Panc1 (cell line): ENCODE data around the gene USP27X. TPM values are rescaled to one million over a fixed set of nuclear protein-coding genes. Genes with fewer than 3 reads are reported as not detected.
A peak's percentile ranks its signal among the peaks of the same experiment; 100 is the strongest.

ENCODE experiments used
- ATAC-seq: fragments of 200-7000 bp; cut with Tn5 transposase; 2 replicates; pipeline ENCODE4 v1.9.1; 2020; ENCODE audit warnings: mild to moderate bottlenecking, moderate library complexity
- BruUV-seq: library from RNA; stranded (reverse); fragments of 400-500 nt; replicated peaks from 2 replicates; lab custom pipeline; 2021; lab: Mats Ljungman, UMichigan
- CTCF ChIA-PET: fragments of 300-600 bp; sonication (Branson Sonifier 250); formaldehyde crosslinking; loops from one replicate; lab custom pipeline; 2022; ENCODE audit warnings: antibody characterized with exemption; lab: Charles Lee
- POLR2A ChIA-PET: fragments of 300-600 bp; sonication (Branson Sonifier 250); formaldehyde crosslinking; loops from one replicate; lab custom pipeline; 2022; ENCODE audit warnings: antibody characterized with exemption; lab: Charles Lee
- DNase-seq: peaks from one replicate; pipeline ENCODE4 v3.0.0-alpha.2; 2010; ENCODE audit warnings: low read depth, low spot score
- H3K27ac ChIP-seq: 2 replicates; pipeline ENCODE4 v1.5.1; 2011; ENCODE audit warnings: mild to moderate bottlenecking, low read length, inconsistent platforms
- H3K27me3 ChIP-seq: fragments of 200-500 bp; sonication (Bioruptor generic); 2 replicates; pipeline ENCODE4 v1.6.0; 2014; ENCODE audit warnings: low read length, inconsistent platforms; ENCODE audit not compliant: control insufficient read depth, insufficient read depth
- H3K36me3 ChIP-seq: fragments of 200-500 bp; sonication (Bioruptor generic); 2 replicates; pipeline ENCODE4 v1.5.1; 2014; ENCODE audit warnings: inconsistent platforms, mild to moderate bottlenecking, low read length, moderate library complexity; ENCODE audit not compliant: control insufficient read depth, insufficient read depth
- H3K4me1 ChIP-seq: 2 replicates; pipeline ENCODE4 v1.5.1; 2011; ENCODE audit warnings: inconsistent platforms, mild to moderate bottlenecking, low read length, moderate library complexity; ENCODE audit not compliant: control insufficient read depth, insufficient read depth
- H3K4me3 ChIP-seq, 2 experiments: 2 replicates each; pipeline ENCODE4 v1.5.1; 2011 to 2012; ENCODE audit warnings: low read depth in 2 of 2, low read length in 2 of 2, mild to moderate bottlenecking in 2 of 2, inconsistent platforms in 1 of 2, moderate library complexity in 1 of 2
- H3K9me3 ChIP-seq: fragments of 200-500 bp; sonication (Bioruptor generic); 2 replicates; pipeline ENCODE4 v1.5.1; 2014; ENCODE audit warnings: low read depth, mild to moderate bottlenecking, inconsistent platforms, low read length, moderate library complexity; ENCODE audit not compliant: control insufficient read depth, insufficient read depth
- CTCF ChIP-seq: fragments of 450-650 bp; IDR thresholded peaks from 2 replicates; pipeline ENCODE4 v1.5.1; 2017; ENCODE audit warnings: mild to moderate bottlenecking
- POLR2AphosphoS5 ChIP-seq: IDR thresholded peaks from 2 replicates; pipeline ENCODE4 v1.6.1; 2012; ENCODE audit warnings: mild to moderate bottlenecking, low read depth, low read length, moderate library complexity
- REST ChIP-seq, 2 experiments: IDR thresholded peaks; 2 replicates each; pipeline ENCODE4 v1.6.1; 2011 to 2012; ENCODE audit warnings: low read depth in 2 of 2, control low read depth in 1 of 2, low read length in 1 of 2, mild to moderate bottlenecking in 1 of 2, moderate library complexity in 1 of 2; ENCODE audit not compliant: insufficient read depth in 1 of 2
- SIN3A ChIP-seq: IDR thresholded peaks from 2 replicates; pipeline ENCODE4 v1.6.1; 2012; ENCODE audit warnings: low read depth, mild to moderate bottlenecking, low read length, moderate library complexity, borderline replicate concordance; ENCODE audit not compliant: insufficient read depth
- TCF7L2 ChIP-seq: IDR thresholded peaks from 2 replicates; pipeline ENCODE4 v1.6.1; 2011; ENCODE audit warnings: mild to moderate bottlenecking, low read depth, low read length, inconsistent platforms
- in situ Hi-C: cut with HindIII; loops from 2 replicates; pipeline ENCODE4 v1.10.0; 2016; ENCODE audit warnings: low sequenced_read_pairs, low pct_unique_long_range_greater_than_20kb
- intact Hi-C: fragments of 100-400 bp; cut with micrococcal nuclease; formaldehyde crosslinking; loops from one replicate; pipeline ENCODE4 v1.10.0; 2022; ENCODE audit not compliant: unreplicated experiment
- total RNA-seq: library from RNA; stranded (reverse); gene quantifications from one replicate; pipeline ENCODE4 v1.2.1, GENCODE V29; 2021; ENCODE audit not compliant: unreplicated experiment

The USP27X gene
- total RNA-seq, 1 experiment from 2014 or later, result 3.1 TPM

GRCh38 chrX:49878128-49878833 lies 1.0 kb upstream of the USP27X start:
- no peak; the same call in 1 of the 2 replicates for ATAC-seq
- H3K27ac ChIP-seq, result peak overlapping the region; percentile 82

More at GRCh38 chrX:49878128-49878833, 1.0 kb upstream of the USP27X start:
- DNase-seq, result no peak
- ChIA-PET POLR2A (no interaction called here), CTCF (interaction anchor here (0.9 kb wide), 1 partner anchor 117 kb away, joined by 4 read pairs; no protein-coding TSS in a partner anchor)
- Histone ChIP-seq H3K4me1 (no peaks in the 10 kb centered on the region; the same call in 1 of the 2 replicates), H3K36me3 (no peaks in the 10 kb centered on the region), H3K4me3 (peak overlapping the region; percentile 60 to 65), H3K27me3 (no peaks in the 10 kb centered on the region; the same call in 1 of the 2 replicates), H3K9me3 (no peaks in the 10 kb centered on the region)
- TF ChIP-seq CTCF (no peak), SIN3A (no peak), POLR2AphosphoS5 (no peak), REST (IDR thresholded peaks at IDR 0.05; ENCODE audit: insufficient read depth in 1 of 2, low read depth in 2 of 2, low read length in 1 of 2) (no peak), TCF7L2 (no peak)
- no TSS peak for BruUV-seq
- intact Hi-C loops (no loop called here), in situ Hi-C loops (no loop called here)
